ENCODE results near the gene KCNK2. TPM values are rescaled to one million over a fixed set of nuclear protein-coding genes. Genes with fewer than 3 reads are reported as not detected.

KCNK2 gene
- total and polyA plus RNA-seq, 10 donors, result 0.13 to 0.17 TPM; not detected in 8

GRCh38 chr1:215095524-215095923 lies 13.0 kb downstream of the KCNK2 start:
- no peaks in the 10 kb centered on the region for H3K36me3 ChIP-seq
- no peaks in the 10 kb centered on the region for H3K27me3 ChIP-seq (replicated peaks in 1 of 7)
- WGBS, 5 donors, result 74 to 86% (median 80%) methylated on average over 5 of the region's 5 CpGs
- no peaks in the 10 kb centered on the region for H3K4me1 ChIP-seq
- H3K9me3 ChIP-seq, result no peaks in the 10 kb centered on the region
- no peak overlapping the region for H3K4me3 ChIP-seq
- no peak overlapping the region for H3K27ac ChIP-seq
- intact Hi-C loops (cut with DNase I; ENCODE audit: low total_unique reads), result no loop called here
- no peak for DNase-seq
- TF ChIP-seq POLR2A (IDR thresholded peaks at IDR 0.05) (no peak), CTCF (IDR thresholded peaks at IDR 0.05 in 8 of 11, conservative IDR thresholded peaks at IDR 0.05 in 3 of 11) (no peak), POLR2AphosphoS5 (IDR thresholded peaks at IDR 0.05) (no peak)

- H3K27me3 ChIP-seq (replicated peaks in 1 of 7), result no peaks in the 10 kb centered on the region
- no peaks in the 10 kb centered on the region for H3K4me1 ChIP-seq
- peaks cover 0 to 2% (median 0%) of the 10 kb centered on the region in 8 donors for H3K9me3 ChIP-seq
- 64 to 95% (median 74%) methylated on average over 3 of the region's 3 CpGs for WGBS, 5 donors
- TF ChIP-seq POLR2AphosphoS5 (IDR thresholded peaks at IDR 0.05) (no peak), CTCF (IDR thresholded peaks at IDR 0.05 in 8 of 11, conservative IDR thresholded peaks at IDR 0.05 in 3 of 11) (no peak), POLR2A (IDR thresholded peaks at IDR 0.05) (no peak)
- H3K36me3 ChIP-seq, result no peaks in the 10 kb centered on the region
- no peak for DNase-seq
- intact Hi-C loops (cut with DNase I; ENCODE audit: low total_unique reads), result no loop called here
- no peak overlapping the region for H3K4me3 ChIP-seq
- no peak overlapping the region for H3K27ac ChIP-seq
Measured at GRCh38 chr1:215101511-215101910, 19.0 kb downstream of the KCNK2 start.

DNA sequence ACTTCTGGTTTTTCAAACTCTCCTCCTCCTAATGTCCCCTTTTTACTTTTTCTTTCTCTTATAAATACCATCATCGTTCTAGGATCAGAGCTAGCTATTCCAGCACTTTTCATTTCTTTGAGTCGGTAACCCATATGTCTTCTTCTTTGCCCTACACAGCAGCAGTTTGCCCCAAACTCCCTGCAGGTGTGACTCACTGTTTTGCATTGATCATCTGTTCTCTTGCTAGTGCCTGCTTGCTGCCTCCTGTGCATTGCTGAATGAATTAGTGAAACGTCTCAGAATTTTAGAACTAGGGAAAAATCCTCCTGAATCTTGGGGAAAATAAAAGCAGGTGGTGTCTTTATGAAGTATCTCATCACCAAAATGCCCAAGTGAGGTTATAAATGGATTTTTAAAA lies 21.7 kb downstream of the KCNK2 start:
- DNase-seq, result no peak
- WGBS, 5 donors, result 47 to 56% (median 51%) methylated on average over 3 of the region's 3 CpGs
- H3K9me3 ChIP-seq, result peaks cover 0 to 21% (median 11%) of the 10 kb centered on the region in 8 donors
- H3K27ac ChIP-seq, result no peak overlapping the region
- TF ChIP-seq POLR2A (IDR thresholded peaks at IDR 0.05) (no peak), CTCF (IDR thresholded peaks at IDR 0.05 in 8 of 11, conservative IDR thresholded peaks at IDR 0.05 in 3 of 11) (no peak), POLR2AphosphoS5 (IDR thresholded peaks at IDR 0.05) (no peak)
- intact Hi-C loops (cut with DNase I; ENCODE audit: low total_unique reads), result no loop called here
- no peaks in the 10 kb centered on the region for H3K36me3 ChIP-seq
- H3K4me1 ChIP-seq, result no peaks in the 10 kb centered on the region
- H3K27me3 ChIP-seq (replicated peaks in 1 of 7), result no peaks in the 10 kb centered on the region
- H3K4me3 ChIP-seq, result no peak overlapping the region

GRCh38 chr1:215106067-215106466 lies 23.5 kb downstream of the KCNK2 start:
- intact Hi-C loops (cut with DNase I; ENCODE audit: low total_unique reads), result no loop called here
- no peak for DNase-seq
- H3K27ac ChIP-seq, result no peak overlapping the region
- no peaks in the 10 kb centered on the region for H3K4me1 ChIP-seq
- 88 to 95% (median 94%) methylated on average over 2 of the region's 2 CpGs for WGBS, 5 donors
- TF ChIP-seq POLR2AphosphoS5 (IDR thresholded peaks at IDR 0.05) (no peak), CTCF (IDR thresholded peaks at IDR 0.05 in 8 of 11, conservative IDR thresholded peaks at IDR 0.05 in 3 of 11) (no peak), POLR2A (IDR thresholded peaks at IDR 0.05) (no peak)
- no peaks in the 10 kb centered on the region for H3K36me3 ChIP-seq
- H3K27me3 ChIP-seq (replicated peaks in 1 of 7), result no peaks in the 10 kb centered on the region
- no peak overlapping the region for H3K4me3 ChIP-seq
- H3K9me3 ChIP-seq, result peaks cover 0 to 21% (median 11%) of the 10 kb centered on the region in 8 donors
